HPDE6-E6E7 (cell line): ENCODE measurements around the gene MRPS34.
A peak's percentile ranks its signal among the peaks of the same experiment; 100 is the strongest.

Experiments
- DNase-seq: peaks from one replicate; pipeline ENCODE4 v3.0.0; 2011; ENCODE audit warnings: missing footprints; ENCODE audit errors: extremely low spot score

The MRPS34 gene

GRCh38 chr16:1794908-1795666 is 22.2 kb upstream of the MRPS34 start:
- DNase-seq: no peak

DNA sequence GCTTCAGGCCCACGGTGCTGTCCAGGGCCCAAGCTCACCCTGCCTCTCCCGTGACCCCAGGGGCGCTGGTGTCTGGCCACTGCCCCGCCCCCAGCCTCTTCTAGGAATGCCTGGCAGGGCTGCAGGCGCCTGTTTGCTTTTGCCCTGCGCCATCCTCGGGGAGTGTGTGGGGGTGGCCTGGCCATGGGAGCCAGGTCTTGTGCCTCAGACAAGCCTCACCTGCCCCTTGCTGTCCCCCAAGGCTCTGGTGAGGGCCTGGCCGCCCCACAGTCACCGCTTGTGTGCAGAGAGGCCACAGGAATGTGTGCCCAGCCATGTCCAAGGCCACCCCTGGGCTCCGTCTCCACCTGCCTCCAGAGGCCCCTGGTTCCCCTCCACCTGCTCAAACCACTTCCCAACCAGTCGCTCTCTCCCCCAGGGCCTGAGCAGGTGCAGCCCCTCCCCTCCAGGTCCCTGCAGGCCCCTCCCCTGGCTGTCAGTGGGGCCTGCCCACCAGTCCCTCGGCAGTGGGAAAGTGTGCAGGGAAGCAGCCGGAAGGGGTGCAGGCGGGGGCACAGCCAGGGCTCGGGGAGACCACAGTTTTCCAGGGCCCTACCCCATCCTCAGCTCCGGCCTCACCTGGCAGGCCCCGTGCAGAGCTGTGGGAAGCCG is 21.4 kb upstream of the MRPS34 start:
- no peak for DNase-seq

DNA sequence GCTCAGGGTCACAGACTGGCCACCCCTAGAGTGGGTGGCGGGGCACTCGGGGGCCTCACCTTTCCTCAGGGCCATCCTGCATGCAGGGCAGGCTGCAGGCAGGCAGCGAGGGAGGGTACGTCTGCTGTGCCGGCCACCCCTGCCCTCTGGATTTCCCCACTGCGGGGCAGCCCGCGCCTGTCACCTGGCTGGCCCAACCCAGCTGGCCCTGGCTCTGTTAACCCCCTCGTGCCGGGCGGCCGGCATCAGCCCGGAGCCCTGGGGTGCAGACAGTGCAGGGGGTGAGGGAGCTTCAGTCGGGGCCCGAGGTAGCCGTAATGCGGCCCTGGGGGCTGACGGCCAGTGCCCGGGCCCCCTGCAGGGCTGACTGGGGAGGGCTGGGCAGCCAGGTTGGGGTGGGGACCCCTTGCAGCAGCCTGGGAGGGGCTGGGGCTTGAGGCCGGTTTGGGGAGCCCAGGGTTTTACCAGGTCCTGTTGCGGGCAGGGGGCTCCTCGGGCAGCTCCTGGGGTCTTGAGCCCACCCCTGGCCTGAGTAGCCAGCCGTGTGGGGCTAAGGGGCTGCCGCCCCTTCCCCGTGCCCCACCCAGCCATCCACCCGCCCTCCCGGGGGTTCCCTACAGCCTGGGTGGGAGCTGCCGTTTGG is 20.8 kb upstream of the MRPS34 start, which contains the start of gene IGFALS:
IGFALS (minus strand) TSS at position 128 of the 643 bp plus-strand sequence; CDS start at position 75, 53 bp downstream.
- DNase-seq: no peak

GRCh38 chr16:1792836-1793577 is 20.1 kb upstream of the MRPS34 start:
- no peak for DNase-seq

GRCh38 chr16:1791943-1792812 is 19.2 kb upstream of the MRPS34 start:
- DNase-seq: no peak

- no peak for DNase-seq
Measured at GRCh38 chr16:1791256-1791942, 18.5 kb upstream of the MRPS34 start.

DNA sequence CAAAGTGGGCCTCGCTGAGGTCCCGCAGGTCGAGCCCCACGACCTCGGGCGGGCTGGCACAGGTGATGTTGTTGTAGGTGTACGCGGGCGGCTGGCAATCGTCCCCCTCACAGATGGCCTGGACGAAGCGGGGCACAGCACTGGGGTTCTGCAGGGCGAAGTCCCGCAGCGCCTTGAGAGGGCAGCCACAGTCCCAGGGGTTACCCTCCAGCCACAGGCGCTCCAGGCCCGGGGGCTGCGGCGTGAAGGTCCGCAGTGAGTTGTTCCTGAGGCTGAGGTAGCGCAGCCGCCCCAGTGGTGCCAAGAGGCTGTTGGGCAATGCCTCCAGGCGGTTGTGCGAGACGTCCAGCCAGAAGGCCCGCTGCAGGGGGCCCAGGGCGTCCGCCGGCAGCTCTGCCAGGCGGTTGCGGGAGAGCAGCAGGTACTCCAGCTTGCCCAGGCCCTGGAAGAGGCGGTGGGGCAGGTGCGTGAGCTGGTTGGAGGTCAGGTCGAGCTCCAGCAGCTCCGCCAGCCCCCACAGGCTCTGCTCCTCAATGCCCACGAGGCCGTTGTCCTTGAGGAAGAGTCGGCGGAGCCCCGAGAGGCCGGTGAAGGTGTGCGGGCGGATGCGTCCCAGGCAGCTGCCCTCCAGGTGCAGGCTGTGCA is 17.8 kb upstream of the MRPS34 start:
- DNase-seq: no peak

DNA sequence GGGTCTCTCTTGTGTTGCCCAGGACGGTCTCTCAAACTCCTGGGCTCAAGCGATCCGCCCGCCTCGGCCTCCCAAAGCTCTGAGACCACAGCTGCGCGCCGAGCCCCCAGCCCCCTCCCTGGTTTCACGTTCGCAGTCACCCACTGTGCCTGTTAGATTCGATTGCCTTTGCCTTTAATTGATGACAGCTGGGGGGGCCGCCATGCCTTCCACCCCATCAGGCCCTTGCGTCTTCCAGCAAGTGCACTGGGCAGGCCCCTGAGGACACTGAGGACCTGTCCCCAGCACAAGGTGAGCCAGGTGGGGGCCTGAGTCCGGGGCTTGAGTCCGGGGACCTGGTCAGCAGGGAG is 17.3 kb upstream of the MRPS34 start:
- DNase-seq: no peak

DNA sequence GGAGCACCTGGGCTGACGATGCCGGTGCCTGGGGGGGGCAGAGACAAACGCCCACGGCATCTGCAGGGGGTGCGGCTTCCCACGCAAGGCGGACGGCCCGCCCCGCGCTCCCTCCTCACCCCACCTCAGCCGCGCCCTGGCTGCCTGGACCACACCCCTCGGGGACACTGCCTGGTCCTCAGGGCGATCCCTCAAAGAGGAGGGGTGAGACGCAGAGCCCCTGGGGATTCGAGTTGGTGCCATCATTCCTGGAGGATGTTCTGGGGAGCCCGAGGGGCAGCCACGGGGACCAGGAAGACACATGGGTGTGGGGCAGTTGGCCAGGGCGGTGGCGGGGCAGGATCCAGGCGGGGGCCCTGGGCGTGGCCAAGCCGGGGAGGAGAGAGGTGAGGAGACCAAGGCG is 16.7 kb upstream of the MRPS34 start:
- no peak for DNase-seq

DNA sequence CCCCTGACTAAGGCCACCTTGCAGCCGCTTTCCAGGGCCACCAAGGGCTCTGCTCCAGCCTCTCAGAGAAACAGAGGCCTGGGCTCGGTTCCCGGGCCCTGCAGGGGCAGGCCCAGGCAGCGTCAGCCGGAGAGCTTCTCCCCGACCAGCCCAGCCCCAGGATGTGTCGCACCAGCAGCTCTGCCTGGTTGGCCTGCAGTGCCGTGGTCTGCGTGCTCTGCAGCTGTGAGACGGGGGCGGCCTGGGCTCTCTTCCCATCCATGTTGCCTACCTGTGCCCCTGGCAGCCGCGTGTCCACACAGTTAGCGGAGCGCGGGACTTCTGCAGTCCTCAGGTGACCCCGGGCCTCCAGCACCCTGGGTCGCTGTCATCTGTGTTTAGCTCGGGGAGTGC is 15.8 kb upstream of the MRPS34 start:
- no peak for DNase-seq

DNA sequence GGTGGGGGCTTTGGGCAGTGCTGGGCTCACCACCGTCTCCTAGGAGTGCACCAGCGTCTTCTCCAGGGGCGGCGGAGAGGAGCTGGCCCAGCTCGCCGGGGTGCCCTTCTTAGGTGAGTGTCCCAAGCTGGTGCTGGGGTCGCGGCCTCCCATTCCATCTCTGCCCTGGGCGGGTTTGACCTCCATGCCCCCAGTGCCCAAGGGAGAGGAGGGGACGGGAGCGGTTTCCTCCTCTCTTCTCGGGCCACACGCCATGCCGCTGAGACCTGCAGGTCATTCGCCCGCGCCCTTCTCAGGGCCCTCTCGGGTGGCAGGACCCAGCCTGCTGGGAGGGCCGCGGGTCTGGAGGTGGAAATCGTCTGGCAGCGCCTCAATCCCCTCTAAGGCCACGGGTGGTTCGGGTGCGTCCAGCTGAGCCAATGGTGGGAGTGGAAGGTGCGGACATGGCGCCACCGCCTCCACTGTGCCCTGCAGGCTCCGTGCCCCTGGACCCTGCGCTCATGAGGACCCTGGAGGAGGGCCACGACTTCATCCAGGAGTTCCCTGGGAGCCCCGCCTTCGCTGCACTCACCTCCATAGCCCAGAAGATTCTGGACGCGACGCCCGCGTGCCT is 15.3 kb upstream of the MRPS34 start:
- DNase-seq: no peak

- no peak for DNase-seq
Measured at GRCh38 chr16:1787322-1788094, 14.6 kb upstream of the MRPS34 start.

GRCh38 chr16:1787056-1787321 is 14.1 kb upstream of the MRPS34 start:
- DNase-seq: no peak

DNA sequence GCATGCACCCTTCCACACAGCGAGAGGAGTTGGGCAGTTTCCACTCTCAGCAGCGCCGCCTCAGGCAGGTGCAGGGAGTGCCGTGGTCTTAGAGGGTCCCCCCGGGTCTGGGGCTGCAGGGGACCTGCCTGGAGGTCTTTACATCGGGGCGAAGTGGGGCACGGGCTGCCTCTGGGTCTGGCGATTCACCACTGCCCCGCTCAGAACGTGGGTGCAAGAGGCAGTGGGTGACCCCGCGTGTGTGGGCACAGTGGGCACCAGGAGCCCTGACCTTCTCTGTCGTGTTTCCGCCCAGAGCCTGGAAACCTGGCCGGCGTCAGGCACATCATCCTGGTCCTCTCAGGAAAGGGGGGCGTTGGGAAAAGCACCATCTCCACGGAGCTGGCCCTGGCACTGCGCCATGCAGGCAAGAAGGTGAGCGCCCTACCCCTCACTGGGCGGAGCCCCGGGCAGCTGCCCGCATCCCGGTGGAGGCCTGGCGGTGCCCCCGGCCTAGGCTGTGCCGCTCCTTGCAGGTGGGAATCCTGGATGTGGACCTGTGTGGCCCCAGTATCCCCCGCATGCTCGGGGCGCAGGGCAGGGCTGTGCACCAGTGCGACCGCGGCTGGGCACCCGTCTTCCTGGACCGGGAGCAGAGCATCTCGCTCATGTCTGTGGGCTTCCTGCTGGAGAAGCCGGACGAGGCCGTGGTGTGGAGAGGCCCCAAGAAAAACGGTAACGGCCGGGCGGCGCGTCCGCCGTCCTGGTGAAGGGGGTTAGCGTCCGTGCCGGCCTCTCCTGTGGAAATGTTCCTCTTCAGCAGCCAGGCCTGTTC is 13.5 kb upstream of the MRPS34 start:
- no peak for DNase-seq

- DNase-seq: no peak
Measured at GRCh38 chr16:1785846-1786170, 12.9 kb upstream of the MRPS34 start.

- no peak for DNase-seq
Measured at GRCh38 chr16:1784977-1785845, 12.3 kb upstream of the MRPS34 start.

DNA sequence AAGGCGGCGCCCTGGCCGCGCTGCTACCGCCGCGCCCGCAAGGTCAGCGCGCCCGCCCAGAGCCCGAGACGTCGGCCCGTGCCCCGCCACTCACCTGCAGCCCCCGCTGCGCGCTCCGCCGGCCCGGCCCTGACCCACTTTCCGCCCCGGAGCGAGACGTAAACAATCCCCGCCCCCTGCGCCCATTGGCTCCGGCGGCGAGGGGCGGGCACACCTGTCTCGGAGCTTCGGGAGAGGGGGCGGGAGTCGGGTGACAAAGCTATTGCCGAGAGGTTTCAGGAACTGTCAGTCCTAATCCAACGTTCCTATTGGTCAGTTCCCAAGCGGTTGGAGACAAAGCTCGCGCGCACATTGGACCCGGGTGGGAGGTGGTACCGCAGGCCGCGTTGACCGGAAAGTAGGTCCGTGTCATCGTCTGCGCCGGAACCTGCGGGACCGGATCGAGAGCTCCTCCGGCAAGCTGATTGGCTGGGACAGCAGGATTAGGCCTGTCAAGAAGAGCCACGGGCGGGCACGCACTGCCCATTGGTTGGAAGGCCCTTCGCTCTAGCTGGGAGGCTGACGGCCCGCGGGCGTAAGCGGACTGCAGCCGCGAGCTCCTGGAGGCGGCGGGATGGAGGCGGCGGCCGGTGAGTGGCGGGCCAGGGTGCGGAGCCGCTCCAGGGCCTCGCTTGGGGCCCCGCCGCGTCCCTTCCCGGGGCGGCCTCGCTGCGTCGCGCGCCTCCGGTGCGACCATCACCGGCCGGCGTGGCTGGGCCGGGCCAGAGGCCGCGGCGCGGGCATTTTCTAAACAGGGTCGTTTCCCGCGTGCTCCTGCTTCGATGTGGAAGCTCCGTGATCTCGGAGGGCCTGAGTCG is 9.7 kb upstream of the MRPS34 start, which contains the start of the genes NUBP2 and SPSB3:
NUBP2 (plus strand) TSS at position 553 of the 857 bp plus-strand sequence; CDS start at position 614, 61 bp downstream.
SPSB3 (minus strand) TSS at position 164 of the 857 bp plus-strand sequence. CDS start 1,088 bp downstream, outside the sequence.
- DNase-seq: peak; percentile 99
